Astrocyte (in vitro differentiated cells and primary cell): Measurements from ENCODE around the gene DTNBP1. TPM values are rescaled to one million over a fixed set of nuclear protein-coding genes. Genes with fewer than 3 reads are reported as not detected.

ENCODE experiments used
- DNase-seq: peaks from one replicate; pipeline ENCODE4 v3.0.0-alpha.2; 2010; ENCODE audit warnings: low read depth
- FAIRE-seq: peaks from 2 replicates; lab custom pipeline; 2011; peaks lifted over from hg19 to GRCh38; lab: Jason Lieb, UNC
- H2AFZ ChIP-seq: 2 replicates; pipeline ENCODE4 v1.6.0; 2012; ENCODE audit warnings: low read depth, low read length, inconsistent platforms
- H3K27ac ChIP-seq: 2 replicates; pipeline ENCODE4 v1.5.1; 2011; ENCODE audit warnings: low read depth, low read length, inconsistent platforms
- H3K27me3 ChIP-seq: 2 replicates; pipeline ENCODE4 v1.6.0; 2011; ENCODE audit warnings: low read length, inconsistent platforms; ENCODE audit not compliant: insufficient read depth
- H3K36me3 ChIP-seq: 2 replicates; pipeline ENCODE4 v1.5.1; 2011; ENCODE audit warnings: low read length, inconsistent platforms; ENCODE audit not compliant: insufficient read depth
- H3K4me1 ChIP-seq: 2 replicates; pipeline ENCODE4 v1.5.1; 2011; ENCODE audit warnings: low read length, inconsistent platforms; ENCODE audit not compliant: insufficient read depth
- H3K4me2 ChIP-seq: 2 replicates; pipeline ENCODE4 v1.6.0; 2012; ENCODE audit warnings: low read length, inconsistent platforms
- H3K4me3 ChIP-seq: 2 replicates; pipeline ENCODE4 v1.5.1; 2011; ENCODE audit warnings: low read depth, mild to moderate bottlenecking, low read length, inconsistent platforms; ENCODE audit not compliant: insufficient read depth
- H3K79me2 ChIP-seq: 2 replicates; pipeline ENCODE4 v1.6.0; 2012; ENCODE audit warnings: mild to moderate bottlenecking, low read length, inconsistent platforms; ENCODE audit not compliant: insufficient read depth
- H3K9ac ChIP-seq: 2 replicates; pipeline ENCODE4 v1.6.0; 2012; ENCODE audit warnings: mild to moderate bottlenecking, low read length, inconsistent platforms
- H3K9me3 ChIP-seq: 2 replicates; pipeline ENCODE4 v1.5.1; 2012; ENCODE audit warnings: low read depth, mild to moderate bottlenecking, low read length, inconsistent platforms; ENCODE audit not compliant: insufficient read depth
- H4K20me1 ChIP-seq: 2 replicates; pipeline ENCODE4 v1.6.0; 2012; ENCODE audit warnings: low read length, inconsistent platforms; ENCODE audit not compliant: insufficient read depth
- H3K27ac Mint-ChIP-seq: one replicate; pipeline ENCODE4 v1.8.0; 2021; ENCODE audit warnings: mild to moderate bottlenecking, mixed read lengths; ENCODE audit not compliant: unreplicated experiment
- H3K27me3 Mint-ChIP-seq: one replicate; pipeline ENCODE4 v1.8.0; 2021; ENCODE audit warnings: low read depth, mixed read lengths; ENCODE audit not compliant: unreplicated experiment
- H3K36me3 Mint-ChIP-seq: one replicate; pipeline ENCODE4 v1.8.0; 2021; ENCODE audit warnings: low read depth, mixed read lengths; ENCODE audit not compliant: unreplicated experiment
- H3K4me1 Mint-ChIP-seq: one replicate; pipeline ENCODE4 v1.8.0; 2021; ENCODE audit warnings: low read depth, mixed read lengths; ENCODE audit not compliant: unreplicated experiment
- H3K4me3 Mint-ChIP-seq: one replicate; pipeline ENCODE4 v1.8.0; 2021; ENCODE audit warnings: mild to moderate bottlenecking, moderate library complexity, mixed read lengths; ENCODE audit not compliant: unreplicated experiment
- H3K9me3 Mint-ChIP-seq: one replicate; pipeline ENCODE4 v1.8.0; 2021; ENCODE audit warnings: mild to moderate bottlenecking, mixed read lengths; ENCODE audit not compliant: unreplicated experiment
- EZH2 ChIP-seq: IDR thresholded peaks from 2 replicates; pipeline ENCODE4 v1.6.1; 2012; ENCODE audit warnings: mild to moderate bottlenecking, low read length, inconsistent platforms; ENCODE audit not compliant: insufficient read depth
- total RNA-seq: library from RNA; stranded (reverse); gene quantifications from 2 replicates; pipeline ENCODE4 v1.2.1, GENCODE V29; 2021
- TF ChIP-seq, protein P1 (sequence below): IDR thresholded peaks from 2 replicates; pipeline ENCODE4 v1.5.1; 2011; ENCODE audit warnings: low read depth, mild to moderate bottlenecking, inconsistent platforms, low read length, moderate library complexity; ENCODE audit not compliant: insufficient read depth

Gene DTNBP1
- total RNA-seq, 1 donor from 2014 or later, result 13.0 TPM

DNA sequence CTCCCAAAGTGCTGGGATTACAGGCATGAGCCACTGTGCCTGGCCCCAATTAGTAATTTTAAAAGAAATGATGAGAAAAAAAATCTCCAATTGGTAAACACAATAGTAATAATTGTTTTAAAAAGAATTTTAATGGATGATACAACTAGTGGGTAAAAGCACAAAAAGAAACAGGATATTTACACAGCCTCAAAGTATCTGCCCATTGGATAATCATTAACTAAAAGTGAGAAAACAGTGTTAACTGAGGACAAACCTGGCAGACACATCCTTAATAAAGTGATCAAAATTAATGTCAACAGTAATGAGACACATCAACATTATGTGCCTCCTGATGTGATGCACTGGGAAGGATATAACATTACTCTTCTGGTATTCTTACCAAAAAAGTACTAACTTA lies 24.5 kb downstream of the DTNBP1 start:
- Histone ChIP-seq H3K4me3 (no peak overlapping the region), H4K20me1 (peaks cover 5% of the 10 kb centered on the region), H3K27me3 (no peaks in the 10 kb centered on the region), H3K4me2 (no peak overlapping the region), H3K9me3 (no peaks in the 10 kb centered on the region), H3K9ac (no peak overlapping the region), H3K27ac (no peak overlapping the region), H3K36me3 (no peaks in the 10 kb centered on the region), H3K4me1 (no peaks in the 10 kb centered on the region), H2AFZ (no peak overlapping the region), H3K79me2 (no peaks in the 10 kb centered on the region)
- no peak for TF ChIP-seq EZH2
- TF ChIP-seq, protein P1, sequence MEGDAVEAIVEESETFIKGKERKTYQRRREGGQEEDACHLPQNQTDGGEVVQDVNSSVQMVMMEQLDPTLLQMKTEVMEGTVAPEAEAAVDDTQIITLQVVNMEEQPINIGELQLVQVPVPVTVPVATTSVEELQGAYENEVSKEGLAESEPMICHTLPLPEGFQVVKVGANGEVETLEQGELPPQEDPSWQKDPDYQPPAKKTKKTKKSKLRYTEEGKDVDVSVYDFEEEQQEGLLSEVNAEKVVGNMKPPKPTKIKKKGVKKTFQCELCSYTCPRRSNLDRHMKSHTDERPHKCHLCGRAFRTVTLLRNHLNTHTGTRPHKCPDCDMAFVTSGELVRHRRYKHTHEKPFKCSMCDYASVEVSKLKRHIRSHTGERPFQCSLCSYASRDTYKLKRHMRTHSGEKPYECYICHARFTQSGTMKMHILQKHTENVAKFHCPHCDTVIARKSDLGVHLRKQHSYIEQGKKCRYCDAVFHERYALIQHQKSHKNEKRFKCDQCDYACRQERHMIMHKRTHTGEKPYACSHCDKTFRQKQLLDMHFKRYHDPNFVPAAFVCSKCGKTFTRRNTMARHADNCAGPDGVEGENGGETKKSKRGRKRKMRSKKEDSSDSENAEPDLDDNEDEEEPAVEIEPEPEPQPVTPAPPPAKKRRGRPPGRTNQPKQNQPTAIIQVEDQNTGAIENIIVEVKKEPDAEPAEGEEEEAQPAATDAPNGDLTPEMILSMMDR, result no peak
- Mint-ChIP-seq H3K9me3 (peaks cover 2% of the 10 kb centered on the region), H3K27me3 (no peaks in the 10 kb centered on the region), H3K36me3 (peaks cover 17% of the 10 kb centered on the region), H3K4me3 (no peak overlapping the region), H3K27ac (no peak overlapping the region), H3K4me1 (no peaks in the 10 kb centered on the region)
- DNase-seq, result no peak
- no peak for FAIRE-seq

DNA sequence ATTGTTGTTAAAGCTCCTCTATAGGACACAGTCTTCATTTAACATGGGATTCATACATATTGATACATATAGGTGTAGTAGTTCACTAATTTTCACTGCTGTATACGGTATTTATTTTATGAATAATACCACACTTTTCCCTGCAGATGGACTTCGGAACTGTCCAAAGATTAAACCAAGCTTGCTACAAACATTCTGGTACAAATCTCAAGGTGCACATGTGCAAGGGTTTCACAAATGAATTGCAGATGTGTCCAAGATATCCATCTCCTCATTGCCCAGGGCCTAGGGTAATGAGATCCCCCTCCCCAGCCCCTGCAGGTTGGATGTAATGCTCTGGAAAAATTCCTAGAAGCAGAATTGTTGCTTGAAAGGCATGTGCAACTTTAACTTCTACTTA lies 31.4 kb downstream of the DTNBP1 start:
- no peak overlapping the region for H3K27ac ChIP-seq
- H3K9me3 ChIP-seq, result no peaks in the 10 kb centered on the region
- Mint-ChIP-seq H3K4me3 (no peak overlapping the region), H3K4me1 (no peaks in the 10 kb centered on the region), H3K36me3 (peaks cover 2% of the 10 kb centered on the region), H3K27ac (no peak overlapping the region), H3K27me3 (no peaks in the 10 kb centered on the region), H3K9me3 (no peaks in the 10 kb centered on the region)
- DNase-seq, result no peak
- FAIRE-seq, result no peak
- no peaks in the 10 kb centered on the region for H4K20me1 ChIP-seq
- no peak overlapping the region for H3K4me3 ChIP-seq
- H2AFZ ChIP-seq, result no peak overlapping the region
- H3K27me3 ChIP-seq, result no peaks in the 10 kb centered on the region
- H3K4me1 ChIP-seq, result peaks cover 4% of the 10 kb centered on the region
- H3K79me2 ChIP-seq, result no peaks in the 10 kb centered on the region
- no peak for TF ChIP-seq EZH2
- TF ChIP-seq, protein P1, result no peak
- no peaks in the 10 kb centered on the region for H3K36me3 ChIP-seq
- no peak overlapping the region for H3K9ac ChIP-seq
- H3K4me2 ChIP-seq, result no peak overlapping the region

DNA sequence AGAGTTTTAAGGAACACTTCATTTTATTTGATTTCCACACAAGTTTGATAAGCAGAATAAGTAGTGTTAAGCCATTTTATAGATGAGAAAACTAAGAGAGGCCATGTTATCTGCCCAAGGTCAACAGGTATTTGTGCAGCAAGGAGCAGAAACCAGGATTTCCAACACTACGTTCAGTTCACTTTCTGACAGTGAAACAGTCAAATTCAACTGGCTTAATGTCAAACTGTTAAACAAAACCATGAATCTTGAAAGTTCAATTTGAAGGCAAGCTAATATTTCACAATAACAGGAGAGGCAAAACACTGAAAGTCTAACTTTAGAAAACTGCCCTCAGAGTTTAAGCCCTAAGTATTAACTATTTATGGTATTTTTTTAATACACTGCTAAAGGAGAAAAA lies 32.6 kb downstream of the DTNBP1 start:
- Histone ChIP-seq H3K9me3 (no peaks in the 10 kb centered on the region), H3K9ac (no peak overlapping the region), H3K79me2 (no peaks in the 10 kb centered on the region), H4K20me1 (peaks cover 4% of the 10 kb centered on the region), H3K36me3 (no peaks in the 10 kb centered on the region), H3K4me3 (no peak overlapping the region), H3K27me3 (no peaks in the 10 kb centered on the region), H3K4me2 (no peak overlapping the region), H3K4me1 (peaks cover 4% of the 10 kb centered on the region), H2AFZ (no peak overlapping the region), H3K27ac (no peak overlapping the region)
- Mint-ChIP-seq H3K27ac (no peak overlapping the region), H3K4me3 (no peak overlapping the region), H3K27me3 (no peaks in the 10 kb centered on the region), H3K36me3 (peaks cover 2% of the 10 kb centered on the region), H3K9me3 (no peaks in the 10 kb centered on the region), H3K4me1 (no peaks in the 10 kb centered on the region)
- DNase-seq (no peak), FAIRE-seq (no peak)
- TF ChIP-seq EZH2, result no peak
- TF ChIP-seq, protein P1, result no peak
